ENCODE data around the gene SYNE2. TPM values are rescaled to one million over a fixed set of nuclear protein-coding genes. Genes with fewer than 3 reads are reported as not detected.

SYNE2 gene
- total and polyA plus RNA-seq, 2 of the 8 experiments (the other 6 are each of a cell fraction or from before 2014, with no cell fraction given): 32.6 to 46.1 TPM

GRCh38 chr14:63981569-63981968 is 128.8 kb downstream of the SYNE2 start:
- Histone ChIP-seq H2BK120ac (replicated peaks; ENCODE audit: low read depth, low read length) (no peak overlapping the region), H3K27ac (ENCODE audit: low read depth, low read length) (no peak overlapping the region), H3K56ac (replicated peaks; ENCODE audit: insufficient read length, low read depth, low read length) (no peak overlapping the region), H3K23ac (ENCODE audit: insufficient read length) (no peak overlapping the region), H3K4me1 (replicated peaks in 1 of 4; ENCODE audit: control insufficient read depth in 3 of 4, insufficient read depth in 4 of 4, low read length in 3 of 4) (no peaks in the 10 kb centered on the region), H3K18ac (ENCODE audit: extremely low read depth, low read length) (no peak overlapping the region), H3K4ac (replicated peaks; ENCODE audit: insufficient read length, low read depth, low read length) (no peak overlapping the region), H3K23me2 (ENCODE audit: low read depth, low read length) (no peaks in the 10 kb centered on the region), H3K36me3 (ENCODE audit: control insufficient read depth in 2 of 4, insufficient read depth in 4 of 4, low read length in 3 of 4) (peaks cover 0 to 15% (median 0%) of the 10 kb centered on the region in 4 experiments; a peak in 1 of 8 replicates), H2BK12ac (ENCODE audit: low read depth, low read length) (no peak overlapping the region), H3K9ac (replicated peaks in 1 of 4; ENCODE audit: extremely low read depth in 1 of 4, low read depth in 3 of 4, low read length in 3 of 4) (no peak overlapping the region), H2AK5ac (ENCODE audit: low read depth, low read length) (no peak overlapping the region), H4K91ac (replicated peaks; ENCODE audit: insufficient read length, low read length) (no peak overlapping the region), H4K20me1 (replicated peaks in 1 of 2; ENCODE audit: control insufficient read depth in 1 of 2, insufficient read depth in 2 of 2, low read length in 2 of 2) (no peaks in the 10 kb centered on the region), H3K9me3 (ENCODE audit: insufficient read depth in 2 of 2, low read depth in 1 of 2, low read length in 1 of 2) (no peaks in the 10 kb centered on the region), H3K4me2 (ENCODE audit: insufficient read depth in 1 of 2, low read depth in 2 of 2, low read length in 2 of 2) (no peak overlapping the region), H2BK20ac (ENCODE audit: low read length) (no peak overlapping the region), H3K79me2 (ENCODE audit: control insufficient read depth in 1 of 2, insufficient read depth in 2 of 2, low read length in 2 of 2) (no peaks in the 10 kb centered on the region), H3K4me3 (ENCODE audit: extremely low read depth in 1 of 4, insufficient read depth in 2 of 4, low read depth in 3 of 4, low read length in 4 of 4) (no peak overlapping the region), H3K14ac (ENCODE audit: insufficient read length) (no peak overlapping the region), H3K27me3 (replicated peaks in 1 of 4; ENCODE audit: control insufficient read depth in 3 of 4, extremely low read depth in 1 of 4, insufficient read depth in 3 of 4, low read length in 3 of 4) (no peaks in the 10 kb centered on the region), H4K5ac (ENCODE audit: insufficient read length, low read depth, low read length) (no peak overlapping the region), H2AFZ (ENCODE audit: low read length) (no peak overlapping the region), H2BK15ac (ENCODE audit: low read length) (no peak overlapping the region), H4K8ac (ENCODE audit: extremely low read depth, insufficient read depth, low read length) (no peak overlapping the region), H2BK5ac (ENCODE audit: low read depth, low read length) (no peak overlapping the region), H3K79me1 (ENCODE audit: low read depth, low read length) (no peaks in the 10 kb centered on the region)
- DNase-seq (ENCODE audit: low read depth in 1 of 2, low spot score in 2 of 2) (no peak), FAIRE-seq (no peak)
- ChIA-PET POLR2A (ENCODE audit: partially characterized antibody) (no interaction called here), CTCF (ENCODE audit: partially characterized antibody) (no interaction called here)
- WGBS, 2 experiments (ENCODE audit: extremely low coverage in 1 of 2, insufficient coverage in 1 of 2, insufficient read length in 1 of 2, insufficient replicate concordance in 2 of 2, low coverage in 1 of 2, low lambda C conversion rate in 2 of 2, missing lambda C conversion rate in 1 of 2): 92 to 100% methylated on average over 1 to 4 of the region's 4 CpGs
- TF ChIP-seq ATF2 (IDR thresholded peaks at IDR 0.05; ENCODE audit: low read length) (no peak), SP1 (IDR thresholded peaks at IDR 0.05; ENCODE audit: low read depth, low read length) (no peak), JUND (IDR thresholded peaks at IDR 0.05; ENCODE audit: low read length) (no peak), NANOG (IDR thresholded peaks at IDR 0.05; ENCODE audit: insufficient read depth, low read depth, low read length, poor library complexity, severe bottlenecking) (no peak), FOSL1 (IDR thresholded peaks at IDR 0.05; ENCODE audit: insufficient read depth, low read depth, low read length) (no peak), KDM4A (IDR thresholded peaks at IDR 0.05; ENCODE audit: low read depth, low read length, severe bottlenecking) (no peak), CTCF (IDR thresholded peaks at IDR 0.05; ENCODE audit: control extremely low read depth in 1 of 3, insufficient read depth in 1 of 3, low read depth in 1 of 3, low read length in 3 of 3) (no peak), CHD1 (IDR thresholded peaks at IDR 0.05; ENCODE audit: low read depth, low read length) (no peak), POU5F1 (IDR thresholded peaks at IDR 0.05; ENCODE audit: low read depth, low read length) (no peak), SIX5 (IDR thresholded peaks at IDR 0.05; ENCODE audit: low read depth, low read length) (no peak), TEAD4 (IDR thresholded peaks at IDR 0.05; ENCODE audit: low read depth, low read length) (no peak)

Measured in H1 (cell line).